ENCODE measurements around the gene PDLIM4. TPM values are rescaled to one million over a fixed set of nuclear protein-coding genes. Genes with fewer than 3 reads are reported as not detected.

PDLIM4 gene
- total RNA-seq, 1 donor from 2014 or later, result 20.6 TPM

DNA sequence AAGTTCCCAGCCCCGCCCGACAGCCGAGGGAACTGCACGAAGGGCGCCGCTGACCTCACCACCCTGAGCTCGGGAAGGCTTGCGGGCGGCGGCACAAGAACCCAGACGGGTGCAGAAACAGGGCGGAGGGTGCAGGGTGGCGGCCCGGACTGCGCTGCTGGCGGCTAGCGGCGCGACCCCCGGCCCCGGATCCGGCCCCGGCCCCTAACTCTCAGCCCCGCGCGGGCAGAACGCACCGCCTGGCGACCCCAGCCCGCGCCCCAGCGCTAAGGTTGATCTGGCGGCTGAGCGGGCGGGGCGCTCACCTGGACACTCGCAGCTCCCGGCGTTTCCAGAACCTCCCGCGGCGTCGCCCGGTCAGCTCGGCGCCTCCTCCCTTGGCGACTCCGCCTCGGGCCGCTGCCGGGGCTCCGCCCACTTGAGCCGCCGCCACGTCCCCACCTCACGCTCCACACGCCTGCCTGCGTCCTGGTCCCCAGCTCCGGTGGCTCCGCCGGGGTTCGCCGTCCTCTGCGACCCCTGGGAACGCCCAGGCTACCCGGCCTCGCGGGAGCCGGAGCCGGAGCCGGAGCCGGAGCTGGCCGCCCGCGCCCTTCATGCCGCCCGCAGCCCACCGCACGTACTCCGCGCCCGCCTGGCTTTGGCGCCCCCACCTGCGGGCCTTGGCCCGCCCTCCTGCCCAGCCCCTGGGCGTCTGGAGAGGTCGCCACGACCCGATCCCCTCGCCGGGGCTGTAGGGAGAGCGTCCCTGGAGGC lies 29.8 kb upstream of the PDLIM4 start, which contains the start of gene P4HA2:
TSS of gene P4HA2 (minus strand) at position 369 of the 756 bp plus-strand sequence. CDS start 9,227 bp downstream, outside the sequence.
- DNase-seq, result peak; percentile 25

- no peak for DNase-seq
Measured at GRCh38 chr5:132228241-132229035, 29.1 kb upstream of the PDLIM4 start.

- no peak for DNase-seq
Measured at GRCh38 chr5:132229236-132229635, 28.3 kb upstream of the PDLIM4 start.

DNA sequence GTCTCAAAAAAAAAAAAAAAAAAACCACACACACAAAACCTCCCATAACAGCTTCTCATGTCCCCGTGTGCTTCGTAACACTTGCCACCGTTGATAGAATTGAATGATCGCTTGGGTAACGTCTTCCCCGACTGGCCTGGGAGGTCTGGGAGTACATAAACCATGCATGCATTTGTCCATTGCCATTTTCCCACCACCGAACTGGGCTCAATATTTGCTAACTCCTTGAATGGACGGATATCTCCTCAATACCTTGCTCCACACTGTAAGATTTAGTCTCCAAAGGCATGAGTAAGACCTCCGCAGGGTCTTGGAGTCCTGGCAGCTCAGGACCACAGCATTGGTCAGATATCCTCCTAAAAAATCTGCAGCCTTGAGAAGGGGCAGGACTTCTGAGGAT lies 26.6 kb upstream of the PDLIM4 start:
- DNase-seq, result no peak

GRCh38 chr5:132232465-132232864 lies 25.0 kb upstream of the PDLIM4 start:
- no peak for DNase-seq

GRCh38 chr5:132233081-132233480 lies 24.4 kb upstream of the PDLIM4 start:
- no peak for DNase-seq

- no peak for DNase-seq
Measured at GRCh38 chr5:132233811-132234683, 23.4 kb upstream of the PDLIM4 start.

GRCh38 chr5:132234684-132235062 lies 22.8 kb upstream of the PDLIM4 start:
- no peak for DNase-seq

- no peak for DNase-seq
Measured at GRCh38 chr5:132235340-132235739, 22.2 kb upstream of the PDLIM4 start.

DNA sequence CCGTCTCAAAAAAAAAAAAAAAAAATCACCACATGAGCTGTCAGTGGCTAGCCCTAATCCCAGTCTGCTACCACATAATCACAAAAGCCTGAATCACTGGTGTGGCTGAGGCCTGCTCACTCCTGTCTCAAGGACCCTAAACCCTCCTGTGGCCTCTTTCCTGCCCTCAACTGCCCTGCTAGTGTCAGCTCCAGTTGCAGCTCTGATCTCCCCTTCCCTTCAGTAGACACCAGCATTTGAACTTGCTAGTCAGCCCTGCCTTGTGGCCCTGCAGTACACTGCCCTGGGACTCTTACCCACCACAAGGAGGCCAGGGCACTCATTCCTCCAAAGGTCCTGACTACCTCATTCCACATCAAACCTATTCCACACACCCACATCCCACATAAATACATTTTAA lies 20.4 kb upstream of the PDLIM4 start:
- DNase-seq, result no peak

DNA sequence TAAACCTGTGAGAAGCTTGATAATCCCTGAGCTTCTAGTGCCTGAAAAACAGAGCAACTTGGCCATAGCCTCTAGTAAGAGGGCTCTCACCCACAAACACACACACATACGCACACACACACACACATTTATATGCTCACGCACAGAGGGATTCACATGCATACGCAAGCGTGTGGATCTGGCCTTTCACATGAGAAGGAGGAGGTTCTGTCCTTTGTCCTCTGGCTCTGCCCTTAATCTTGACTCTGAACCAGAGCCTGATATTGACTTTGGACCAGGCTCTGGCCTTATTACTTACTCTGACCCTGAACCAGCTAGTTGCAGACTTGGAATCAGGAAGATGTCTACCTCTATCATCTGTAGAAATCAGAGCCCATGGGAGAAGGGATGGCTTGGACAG lies 19.8 kb upstream of the PDLIM4 start:
- DNase-seq, result no peak

DNA sequence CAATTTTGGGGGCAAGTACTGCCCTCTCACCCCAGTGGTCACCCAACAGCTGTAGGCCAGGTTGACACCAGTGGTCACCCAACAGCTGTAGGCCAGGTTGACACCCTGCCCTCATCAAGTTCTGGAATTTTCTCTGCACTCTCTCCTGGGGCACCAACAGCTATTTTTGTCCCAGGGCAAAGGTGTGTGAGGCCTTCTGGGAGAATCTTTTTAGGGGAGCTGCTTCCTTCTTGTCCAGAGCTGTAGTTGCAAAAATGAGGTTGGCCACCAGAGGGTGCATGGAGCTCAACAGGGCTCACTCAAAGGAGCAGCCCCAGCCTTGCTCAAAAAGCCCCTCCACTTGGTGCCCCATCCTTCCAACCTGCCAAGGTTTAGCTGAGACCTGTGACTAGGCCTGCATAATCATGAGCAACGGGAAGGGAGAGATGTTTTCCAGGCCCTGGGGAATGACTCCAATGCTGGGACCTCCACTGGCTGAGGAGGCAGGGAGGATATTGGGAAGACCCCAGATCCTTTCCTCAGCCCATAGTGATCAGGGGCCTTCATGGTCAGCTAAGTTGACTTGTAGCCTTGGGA lies 19.2 kb upstream of the PDLIM4 start:
- peak; percentile 24 for DNase-seq

DNA sequence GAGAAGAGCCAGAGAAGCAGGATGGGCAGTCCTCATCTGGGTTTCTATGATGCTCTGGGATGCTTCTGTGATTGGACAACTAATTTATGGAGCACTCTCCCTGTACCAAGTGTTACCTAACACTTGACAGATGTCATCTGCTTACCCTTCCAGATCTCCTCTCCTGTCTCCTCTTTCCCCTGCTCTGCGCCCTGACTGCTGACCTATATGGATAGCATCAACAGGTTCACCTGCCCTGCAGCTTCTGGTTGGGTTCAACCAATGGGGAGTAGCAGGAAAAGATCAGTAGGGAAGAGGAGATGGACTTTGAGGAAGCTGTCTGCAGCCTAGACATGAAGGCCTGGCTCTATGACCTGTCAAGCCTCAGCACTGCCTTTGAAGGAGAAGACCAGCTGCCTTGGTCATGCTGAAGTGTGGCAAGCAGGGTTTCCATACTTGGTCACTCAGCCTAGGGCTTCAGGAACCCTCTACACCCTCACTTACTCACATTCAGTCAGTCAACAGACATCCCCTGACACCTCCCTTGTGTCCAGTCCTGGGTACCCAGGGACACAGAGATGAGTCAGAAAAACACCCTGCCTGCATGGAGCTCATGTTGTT lies 18.5 kb upstream of the PDLIM4 start:
- DNase-seq, result no peak

DNA sequence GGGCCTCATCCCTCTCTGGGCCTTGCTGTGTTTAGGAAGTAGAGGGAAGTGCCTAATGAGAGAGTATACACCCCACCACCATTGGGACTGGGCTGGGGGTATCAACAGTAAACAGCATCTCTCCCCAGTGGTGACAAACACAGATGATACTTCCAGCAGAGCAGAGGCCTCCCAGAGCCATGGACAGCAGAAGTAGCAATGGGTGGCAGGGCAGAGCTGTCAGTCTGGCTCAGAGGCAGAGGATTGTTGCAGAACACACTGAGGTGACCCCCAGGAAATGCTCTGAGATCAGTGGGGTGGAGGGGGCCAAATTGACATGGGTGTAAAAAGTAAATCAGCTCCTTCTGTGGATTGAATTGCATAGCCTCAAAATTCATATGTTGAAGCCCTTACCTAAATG lies 17.7 kb upstream of the PDLIM4 start:
- DNase-seq, result no peak

DNA sequence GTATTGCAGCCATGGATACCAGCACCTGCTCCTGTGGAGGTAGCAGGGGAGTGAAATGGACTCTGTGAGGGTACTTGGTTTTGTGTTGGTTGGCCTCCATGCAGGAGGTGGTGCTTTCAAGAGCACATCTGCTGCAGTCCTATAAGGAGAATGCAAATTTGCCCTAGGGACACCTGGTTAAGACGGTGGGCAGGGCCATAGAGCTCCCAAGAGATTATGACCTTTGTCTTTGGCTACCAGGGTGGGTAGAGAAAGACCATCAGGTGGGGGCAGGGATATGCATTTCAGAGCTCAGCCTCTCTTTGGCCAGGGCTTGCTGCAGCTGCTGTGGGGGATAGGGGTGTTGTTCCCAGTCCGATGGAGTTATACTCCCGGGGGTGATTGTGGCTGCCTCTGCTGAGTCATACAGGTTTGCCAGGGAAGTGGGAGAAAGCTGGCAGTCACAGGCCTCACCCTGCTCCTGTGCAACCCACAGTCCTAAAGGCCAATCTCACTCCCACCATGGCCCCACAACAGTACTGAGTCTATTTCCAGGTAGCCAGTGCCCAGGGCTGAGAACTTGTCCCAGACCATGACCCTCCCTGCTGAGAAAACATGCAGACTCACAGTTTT lies 14.0 kb upstream of the PDLIM4 start:
- DNase-seq, result no peak

- DNase-seq, result no peak
Measured at GRCh38 chr5:132245593-132245992, 11.9 kb upstream of the PDLIM4 start.

- DNase-seq, result no peak
Measured at GRCh38 chr5:132246806-132247205, 10.7 kb upstream of the PDLIM4 start.

DNA sequence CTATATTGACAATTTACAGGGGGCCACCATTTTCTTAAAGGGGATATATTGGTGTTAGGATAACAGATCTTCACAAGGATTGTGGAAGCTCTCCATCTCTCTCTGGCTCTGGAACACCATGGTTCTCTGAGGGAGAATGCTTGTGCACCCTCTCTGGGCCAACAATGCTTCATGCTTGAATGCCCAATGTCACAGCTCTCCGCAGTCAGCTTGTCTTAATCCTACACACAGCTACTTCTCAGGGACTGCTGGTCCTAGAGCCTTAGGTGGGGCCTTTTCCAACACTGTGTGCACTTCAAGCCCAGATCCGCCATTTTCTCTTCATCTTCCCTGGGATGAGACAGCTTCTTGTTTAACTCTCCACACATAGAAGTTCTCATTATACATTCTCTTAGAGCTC lies 6.9 kb upstream of the PDLIM4 start:
- DNase-seq, result no peak

DNA sequence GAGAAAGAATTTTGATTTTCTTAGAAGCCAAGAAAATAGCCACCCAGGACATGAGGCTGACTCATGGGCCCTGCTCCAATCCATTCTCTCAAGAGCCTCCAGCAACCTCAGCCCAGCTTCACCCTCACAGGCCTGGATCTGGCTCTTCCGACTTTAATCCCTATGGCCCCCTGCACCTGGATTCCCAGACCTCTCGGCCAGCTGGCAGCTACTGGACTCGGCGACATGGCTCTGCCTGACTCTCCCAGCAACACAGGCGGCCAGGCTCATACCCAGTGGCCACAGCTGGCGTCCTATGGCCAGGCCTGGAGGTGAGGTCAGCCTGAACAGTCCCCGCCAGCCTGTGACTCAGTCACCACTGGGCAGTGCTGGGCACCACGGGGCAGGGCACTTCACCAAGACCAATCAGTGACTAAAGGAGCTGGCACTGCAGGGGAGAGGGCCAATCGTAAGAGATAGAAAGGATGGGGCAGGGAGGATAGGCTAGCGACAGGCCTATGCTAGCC lies 6.2 kb upstream of the PDLIM4 start:
- no peak for DNase-seq

GRCh38 chr5:132253008-132253441 lies 4.5 kb upstream of the PDLIM4 start:
- no peak for DNase-seq

All from skin of body (tissue), 2 donors.